ENCODE data around the gene SMIM45.

The SMIM45 gene

GRCh38 chr22:41915786-41916493 lies 36.0 kb upstream of the SMIM45 start:
- DNase-seq = no peak

GRCh38 chr22:41916745-41917358 lies 35.1 kb upstream of the SMIM45 start:
- DNase-seq = no peak

DNA sequence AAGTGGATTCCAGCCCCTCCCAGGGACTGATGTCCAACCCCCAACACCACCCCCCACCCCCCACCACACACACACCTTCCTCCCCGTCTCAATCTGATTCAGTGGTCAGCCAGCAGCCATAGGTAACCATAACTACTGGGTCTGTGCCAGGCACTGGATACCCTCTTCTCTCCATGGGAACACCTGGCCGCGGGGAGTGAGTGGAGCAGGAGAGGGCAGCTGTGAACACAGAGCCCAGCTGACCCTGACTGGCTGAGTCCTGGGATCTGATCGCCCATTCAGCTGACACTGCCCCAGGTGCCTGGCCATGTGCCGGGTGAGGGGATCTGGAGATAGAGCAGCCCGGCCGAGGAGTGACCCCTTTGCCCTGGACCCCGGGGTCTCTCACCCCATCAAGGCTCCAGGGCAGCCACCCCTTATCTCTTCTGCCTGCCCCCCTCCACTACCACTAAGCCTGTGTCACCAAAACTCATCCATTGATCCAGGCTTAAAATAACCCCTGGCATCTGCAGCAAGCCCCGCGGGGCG lies 34.5 kb upstream of the SMIM45 start:
- no peak for DNase-seq

DNA sequence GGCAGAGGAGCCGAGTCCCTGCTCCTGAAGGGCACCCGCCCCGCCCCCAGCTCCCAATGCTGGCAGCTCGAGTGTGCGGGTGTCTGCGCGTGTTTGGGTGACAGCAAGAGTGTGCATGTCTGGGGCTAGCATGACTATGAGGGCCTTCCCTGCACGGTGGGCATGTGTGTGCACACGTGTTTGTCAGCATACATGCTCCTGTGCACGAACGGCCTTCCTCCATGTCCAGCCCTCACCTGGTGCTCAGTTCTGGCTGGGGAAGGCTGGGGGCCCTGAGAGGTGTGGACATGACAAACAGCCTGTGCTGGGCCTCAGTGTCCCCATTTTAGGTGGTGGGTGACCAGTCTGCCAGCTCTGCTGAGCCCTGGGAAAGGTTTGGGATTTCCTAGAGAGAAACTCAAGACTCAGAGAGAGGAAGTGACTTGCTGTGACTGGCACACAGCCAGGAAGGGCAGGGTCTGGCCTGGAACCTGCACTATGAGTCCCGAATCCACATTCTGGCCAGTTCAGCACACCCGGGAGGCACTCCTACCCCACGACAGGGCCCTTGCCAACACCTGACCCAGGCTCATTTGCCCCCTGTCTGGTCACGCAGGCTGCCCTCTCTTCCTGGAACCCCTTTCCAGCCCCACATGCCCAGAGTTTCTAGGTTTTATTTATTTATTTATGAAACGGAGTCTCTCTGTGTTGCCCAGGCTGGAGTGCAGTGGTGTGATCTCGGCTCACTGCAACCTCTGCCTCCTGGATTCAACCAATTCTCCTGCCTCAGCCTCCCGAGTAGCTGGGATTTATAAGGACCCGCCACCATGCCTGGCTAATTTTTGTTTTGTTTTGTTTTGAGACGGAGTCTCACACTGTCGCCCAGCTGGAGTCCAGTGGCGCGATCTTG lies 33.8 kb upstream of the SMIM45 start:
- no peak for DNase-seq

GRCh38 chr22:41919357-41920224 lies 32.4 kb upstream of the SMIM45 start:
- peak; percentile 45 for DNase-seq

GRCh38 chr22:41920271-41920976 lies 31.5 kb upstream of the SMIM45 start:
- DNase-seq = no peak

GRCh38 chr22:41922328-41922727 lies 29.6 kb upstream of the SMIM45 start:
- DNase-seq = no peak

DNA sequence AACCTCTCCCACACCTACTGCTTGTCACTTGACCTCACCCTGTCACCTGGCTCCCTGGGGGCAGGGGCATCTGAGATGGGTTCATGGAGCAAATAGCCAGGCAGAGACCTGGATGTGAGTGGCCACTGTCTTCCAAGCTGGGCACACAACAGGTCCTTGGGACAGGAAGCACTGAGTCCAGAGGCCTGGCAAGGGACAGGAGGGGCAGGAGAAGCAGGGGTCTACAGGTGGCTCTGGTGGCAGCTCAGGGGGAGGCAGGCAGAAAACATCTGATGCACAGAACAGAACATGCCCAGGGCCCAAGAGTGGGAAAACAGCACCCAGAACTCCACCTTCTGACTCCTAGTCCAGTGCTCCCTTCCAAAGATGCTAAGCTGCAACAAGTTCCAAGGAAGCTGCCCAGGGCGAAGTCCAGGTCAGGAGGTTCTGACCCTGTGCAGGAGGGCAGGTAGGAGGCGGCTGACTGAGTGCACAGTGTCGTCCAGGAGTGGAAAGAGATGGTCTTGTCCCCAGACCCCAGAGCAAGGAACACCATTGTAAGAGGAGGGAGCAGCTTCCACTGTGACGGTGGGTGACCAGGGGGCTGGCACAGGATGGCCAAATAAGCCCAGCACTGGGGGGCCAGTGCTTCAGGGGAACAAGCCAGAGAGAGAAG lies 28.9 kb upstream of the SMIM45 start:
- DNase-seq = no peak

DNA sequence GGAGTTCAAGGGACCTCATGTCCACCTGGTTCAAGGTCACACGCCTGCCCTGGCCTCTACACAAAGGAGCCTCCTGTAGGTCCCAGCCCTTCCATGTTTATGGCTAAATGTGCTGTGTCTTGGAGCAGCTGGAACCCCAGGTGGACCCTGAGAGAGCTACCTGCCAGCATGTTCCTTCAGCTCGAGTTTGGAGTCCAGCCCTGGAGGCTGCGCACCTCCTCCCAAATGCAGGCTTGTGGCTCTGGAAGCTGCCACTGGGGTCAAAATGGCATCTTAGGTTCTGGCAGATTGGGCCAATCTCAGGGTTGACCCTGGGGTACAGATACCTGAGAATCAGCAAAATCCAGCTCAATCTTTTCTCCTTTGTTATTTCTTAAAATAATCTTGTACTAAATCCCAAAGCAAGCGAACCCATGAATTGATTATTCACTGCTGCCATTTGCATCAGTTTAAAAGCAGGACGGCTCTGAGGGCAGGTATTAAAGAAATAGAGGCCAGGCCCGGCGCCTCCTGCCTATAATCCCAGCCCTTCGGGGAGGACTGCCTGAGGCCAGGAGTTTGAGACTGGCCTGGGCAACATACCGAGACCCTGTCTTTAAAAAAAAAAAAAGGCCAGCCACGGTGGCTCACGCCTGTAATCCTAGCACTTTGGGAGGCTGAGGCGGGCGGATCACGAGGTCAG lies 28.2 kb upstream of the SMIM45 start:
- no peak for DNase-seq

DNA sequence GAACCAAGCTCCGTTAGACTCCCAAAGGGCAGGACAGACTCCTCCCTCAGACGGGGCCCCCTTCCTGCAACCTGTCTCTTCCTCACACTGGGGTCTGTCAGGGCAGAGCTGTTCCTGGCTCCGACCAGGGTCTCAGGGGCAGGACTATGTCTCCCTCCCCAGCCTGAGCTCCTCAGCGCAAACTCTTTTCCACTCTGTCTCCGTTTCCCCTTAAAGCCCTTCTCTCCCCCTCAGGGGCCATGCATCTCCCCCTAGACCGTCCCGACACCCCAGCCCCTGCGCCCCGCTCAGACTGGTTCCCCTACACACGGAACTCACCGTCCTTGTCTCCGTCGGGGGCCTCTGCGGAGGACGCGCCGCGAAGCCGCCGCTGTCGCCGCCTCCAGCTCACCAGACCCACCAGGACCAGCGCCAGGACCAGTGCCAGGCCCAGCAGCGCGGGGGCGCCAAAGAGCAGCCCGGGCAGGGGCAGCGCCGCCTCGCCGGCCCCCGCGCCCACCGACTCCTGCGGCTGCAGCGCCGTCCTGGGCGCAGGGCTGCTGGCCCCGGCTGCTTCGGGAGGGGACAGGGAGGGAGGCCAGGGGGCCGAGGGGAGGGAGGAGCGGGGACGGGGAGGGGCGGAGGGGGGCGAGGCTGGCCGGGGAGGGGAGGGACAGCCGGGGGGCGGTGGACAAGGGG lies 26.0 kb upstream of the SMIM45 start:
- peak; percentile 80 for DNase-seq

DNA sequence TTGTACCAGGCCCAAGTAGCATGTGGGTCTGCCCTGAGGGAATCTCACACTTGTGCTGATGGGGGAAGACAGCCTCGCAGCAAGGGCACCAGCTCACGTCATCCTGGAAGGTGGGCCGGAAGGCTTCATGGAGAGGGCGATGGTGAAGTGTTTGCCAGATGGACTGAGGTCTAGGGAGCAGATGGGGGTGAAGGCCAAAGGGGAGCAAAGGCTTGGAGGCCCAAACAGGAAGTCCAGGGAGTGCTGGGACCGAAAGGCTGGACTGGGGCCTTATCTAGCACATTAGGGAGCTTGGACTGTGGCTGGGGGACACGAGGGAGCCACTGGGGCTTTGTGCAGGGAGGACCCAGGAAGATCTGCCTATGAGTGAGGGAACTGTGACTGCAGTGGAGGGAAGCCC lies 24.1 kb upstream of the SMIM45 start:
- no peak for DNase-seq

GRCh38 chr22:41928593-41929417 lies 23.1 kb upstream of the SMIM45 start:
- no peak for DNase-seq

DNA sequence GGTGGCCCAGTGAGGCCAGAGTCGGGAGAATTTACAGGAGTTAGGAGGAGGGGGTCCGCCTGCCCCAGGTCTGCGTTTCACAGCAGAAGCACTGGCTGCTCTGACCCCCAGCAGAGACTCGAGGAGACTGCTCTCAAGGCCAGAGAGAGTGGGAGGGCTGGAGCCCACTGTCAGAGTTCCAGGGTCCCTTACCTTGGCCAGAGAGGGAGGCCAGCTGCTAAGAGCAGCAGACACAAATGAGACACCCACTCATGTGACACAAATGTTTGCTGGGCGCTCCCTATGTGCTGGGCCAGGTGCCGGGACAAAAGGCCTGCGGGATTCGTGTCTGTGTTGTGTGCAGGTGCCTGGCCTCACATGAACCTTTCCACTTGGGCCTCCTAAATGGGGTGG lies 22.5 kb upstream of the SMIM45 start:
- no peak for DNase-seq

DNA sequence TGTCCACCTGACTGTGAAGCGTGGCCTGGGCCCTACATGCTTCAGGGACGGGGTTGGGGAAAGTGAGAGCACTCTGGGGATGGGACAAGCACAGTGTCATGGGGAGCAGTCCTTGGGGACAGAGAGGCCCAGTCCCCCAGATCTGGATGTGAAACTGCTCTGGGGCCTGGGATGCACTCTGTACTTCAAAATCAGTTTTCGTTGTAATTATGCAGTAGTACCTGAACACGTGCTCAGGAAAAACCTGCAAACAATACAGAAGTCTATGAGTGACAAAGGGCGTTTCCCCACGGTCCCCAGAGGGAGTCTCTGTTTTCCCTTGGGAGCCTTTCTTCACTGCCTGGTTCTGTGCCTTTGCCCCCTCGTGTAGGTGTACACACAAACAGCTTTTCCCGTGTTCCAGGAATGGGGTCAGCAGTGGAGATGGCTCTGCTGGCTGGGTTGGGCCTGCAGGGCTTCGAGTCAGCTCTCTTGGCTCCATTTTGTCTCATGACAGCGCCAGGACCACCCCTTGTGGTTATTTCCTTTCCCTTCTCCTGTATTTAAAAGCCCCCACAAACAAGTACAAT lies 20.2 kb upstream of the SMIM45 start:
- no peak for DNase-seq

- DNase-seq = no peak
Measured at GRCh38 chr22:41932353-41932752, 19.6 kb upstream of the SMIM45 start.

DNA sequence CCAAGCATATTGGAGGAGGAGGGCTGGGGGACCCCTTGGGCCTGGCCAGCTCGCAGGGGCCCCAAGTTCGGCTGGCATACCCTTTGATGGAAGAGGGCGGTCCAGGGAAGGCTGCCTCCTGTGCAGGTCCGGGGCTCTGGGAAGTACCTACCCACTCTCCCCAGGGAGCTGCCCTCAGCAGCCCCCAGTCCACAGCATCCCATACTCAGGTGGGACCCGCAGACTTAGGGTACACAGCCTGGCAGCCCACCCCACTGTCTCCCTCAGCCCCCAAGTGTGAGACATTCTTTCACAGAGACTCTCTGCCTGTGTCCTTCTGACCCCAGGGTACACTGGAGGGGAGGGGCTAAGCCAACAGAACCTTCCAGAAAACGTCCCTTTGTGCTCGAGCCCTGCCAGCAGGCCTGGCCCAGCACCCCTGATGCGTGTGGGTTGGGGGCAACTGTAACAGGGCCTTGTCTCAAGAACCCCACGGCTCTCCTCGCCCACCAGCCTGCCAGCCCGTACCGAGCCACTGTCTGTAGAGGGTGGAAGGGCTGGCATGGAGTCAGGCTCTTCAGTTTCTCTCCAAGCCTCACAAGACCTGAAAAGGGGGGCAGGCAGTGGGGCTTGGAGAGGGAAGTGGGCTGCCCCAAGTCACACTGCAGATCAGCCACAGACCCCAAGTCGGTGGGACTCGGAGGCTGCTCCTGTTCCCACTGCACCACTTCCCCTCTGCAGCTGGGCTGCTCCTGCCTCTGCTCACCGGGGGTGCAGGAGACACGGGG lies 18.4 kb upstream of the SMIM45 start:
- no peak for DNase-seq

DNA sequence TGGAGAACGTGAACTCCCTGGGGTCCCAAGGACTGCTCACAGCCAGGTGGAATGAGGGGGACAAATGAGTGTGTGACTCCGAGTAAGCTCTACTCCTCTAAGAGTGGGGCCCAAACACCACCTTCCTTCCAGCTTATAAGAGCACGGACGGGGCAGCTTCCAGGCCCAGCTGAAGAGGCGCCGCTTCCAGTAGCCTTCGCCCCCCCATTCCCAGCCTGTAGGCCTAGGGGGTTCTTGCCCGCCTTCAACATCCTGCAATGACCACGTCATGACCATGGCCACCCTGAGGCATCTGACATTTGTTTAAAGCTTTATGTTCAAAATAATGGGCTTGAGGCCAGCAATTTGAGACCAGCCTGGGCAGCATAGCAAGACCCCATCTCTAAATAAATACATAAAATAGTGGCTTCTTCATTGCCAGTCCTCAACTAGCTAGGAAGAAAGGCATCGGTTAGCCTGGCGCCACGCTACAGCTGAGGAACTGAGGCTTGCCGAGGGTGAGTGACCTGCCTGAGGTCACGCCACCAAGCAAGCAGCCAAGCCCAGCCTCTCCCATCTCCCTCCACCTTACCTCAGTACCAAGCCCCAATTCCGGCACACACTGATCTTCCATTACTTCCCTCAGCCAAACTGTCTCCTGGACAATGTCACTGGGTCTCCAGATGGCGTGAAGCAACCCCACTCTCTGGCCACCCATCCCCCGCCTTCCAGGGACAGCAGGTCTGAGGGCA lies 17.5 kb upstream of the SMIM45 start:
- no peak for DNase-seq

DNA sequence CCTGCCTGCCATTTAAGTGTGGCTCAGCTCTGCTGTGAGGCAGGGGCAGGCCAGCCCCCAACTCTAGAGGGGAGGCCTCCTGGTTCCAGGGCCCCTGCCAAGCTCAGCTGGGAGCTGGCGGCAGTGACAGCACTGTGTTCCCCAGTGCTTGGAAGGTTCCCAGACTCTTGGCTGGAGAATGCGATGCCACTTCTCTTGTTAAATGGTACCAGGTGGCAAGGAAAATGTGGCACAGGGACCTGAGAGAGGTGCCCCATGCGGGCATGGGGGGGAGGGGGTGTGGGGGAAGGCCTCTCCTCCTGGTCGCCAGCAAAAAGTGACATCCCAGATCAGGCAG lies 17.0 kb upstream of the SMIM45 start:
- no peak for DNase-seq
